Activated B cell treated with CpG ODN at 0.5 μM for 24 hours (primary cell): ENCODE results near the gene THRA. TPM values are rescaled to one million over a fixed set of nuclear protein-coding genes. Genes with fewer than 3 reads are reported as not detected.

ENCODE experiments used
- ATAC-seq: fragments of 200-7000 bp; cut with Tn5 transposase; one replicate; pipeline ENCODE4 v1.10.0; 2021; ENCODE audit warnings: low read depth, mild to moderate bottlenecking, moderate library complexity
- CTCF ChIA-PET: fragments of 350-600 bp; sonication (Branson Sonifier 250); formaldehyde crosslinking; loops from one replicate; lab custom pipeline; 2021; ENCODE audit warnings: antibody characterized with exemption; lab: Charles Lee
- POLR2A ChIA-PET: fragments of 350-600 bp; sonication (Branson Sonifier 250); formaldehyde crosslinking; loops from one replicate; lab custom pipeline; 2021; ENCODE audit warnings: antibody characterized with exemption; lab: Charles Lee
- DNase-seq: peaks from one replicate; pipeline ENCODE4 v3.0.0; 2022
- H3K27ac Mint-ChIP-seq: one replicate; pipeline ENCODE4 v1.8.0; 2020; ENCODE audit warnings: mixed read lengths
- H3K27me3 Mint-ChIP-seq: one replicate; pipeline ENCODE4 v1.8.0; 2021; ENCODE audit warnings: mixed read lengths
- H3K36me3 Mint-ChIP-seq: one replicate; pipeline ENCODE4 v1.8.0; 2021; ENCODE audit warnings: low read depth, mixed read lengths
- H3K4me1 Mint-ChIP-seq: one replicate; pipeline ENCODE4 v1.8.0; 2021; ENCODE audit warnings: mixed read lengths
- H3K4me3 Mint-ChIP-seq: one replicate; pipeline ENCODE4 v1.8.0; 2020; ENCODE audit warnings: mild to moderate bottlenecking, mixed read lengths
- H3K9me3 Mint-ChIP-seq: one replicate; pipeline ENCODE4 v1.8.0; 2020; ENCODE audit warnings: mixed read lengths
- intact Hi-C: fragments of 100-400 bp; cut with micrococcal nuclease; formaldehyde crosslinking; loops from one replicate; pipeline ENCODE4 v1.15.1; 2024
- total RNA-seq: library from RNA; stranded (reverse); gene quantifications from 2 replicates; pipeline ENCODE4 v1.2.3, GENCODE V29; 2022
- TF ChIP-seq, protein P1 (sequence below): fragments of 200-600 bp; IDR thresholded peaks from one replicate; pipeline ENCODE4 v1.8.0; 2022; ENCODE audit warnings: antibody characterized with exemption, mild to moderate bottlenecking

Gene THRA
- total RNA-seq, 1 donor from 2014 or later: 5.9 TPM

DNA sequence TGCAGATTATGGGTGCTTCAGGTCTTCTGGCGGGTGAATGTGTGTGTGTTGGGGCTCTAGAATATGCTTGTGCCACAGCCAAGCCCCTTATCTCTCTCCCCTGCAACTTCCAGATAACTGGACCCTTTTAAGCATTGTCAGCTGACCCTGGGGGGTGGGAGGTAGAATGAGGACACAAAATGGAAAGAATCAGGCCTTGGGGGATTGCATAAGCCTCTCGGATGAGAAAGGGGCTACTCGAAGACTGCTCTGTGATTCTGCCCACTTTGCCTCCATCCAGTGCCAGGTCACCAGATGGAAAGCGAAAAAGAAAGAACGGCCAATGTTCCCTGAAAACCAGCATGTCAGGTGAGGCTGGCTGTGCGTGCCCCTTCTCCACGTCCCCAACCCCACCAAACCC lies 13.8 kb downstream of the THRA start:
- ChIA-PET CTCF (interaction anchor here (0.9 to 4.4 kb wide), 9 partner anchors 8 to 529 kb away, joined by 3 to 53 read pairs (median 9); partner anchors contain the start of gene THRA), POLR2A (interaction anchor here (1.5 kb wide), 1 partner anchor 19 kb away, joined by 7 read pairs; no protein-coding TSS in a partner anchor)
- no peaks in the 10 kb centered on the region for H3K9me3 Mint-ChIP-seq
- H3K4me1 Mint-ChIP-seq: peaks cover 18% of the 10 kb centered on the region
- DNase-seq (no peak), ATAC-seq (no peak)
- no peak overlapping the region for H3K4me3 Mint-ChIP-seq
- no peaks in the 10 kb centered on the region for H3K27me3 Mint-ChIP-seq
- H3K27ac Mint-ChIP-seq: no peak overlapping the region
- intact Hi-C loops: loop anchor here (5.0 kb wide), 1 partner anchor 454 kb away; no protein-coding TSS in a partner anchor
- TF ChIP-seq, protein P1, sequence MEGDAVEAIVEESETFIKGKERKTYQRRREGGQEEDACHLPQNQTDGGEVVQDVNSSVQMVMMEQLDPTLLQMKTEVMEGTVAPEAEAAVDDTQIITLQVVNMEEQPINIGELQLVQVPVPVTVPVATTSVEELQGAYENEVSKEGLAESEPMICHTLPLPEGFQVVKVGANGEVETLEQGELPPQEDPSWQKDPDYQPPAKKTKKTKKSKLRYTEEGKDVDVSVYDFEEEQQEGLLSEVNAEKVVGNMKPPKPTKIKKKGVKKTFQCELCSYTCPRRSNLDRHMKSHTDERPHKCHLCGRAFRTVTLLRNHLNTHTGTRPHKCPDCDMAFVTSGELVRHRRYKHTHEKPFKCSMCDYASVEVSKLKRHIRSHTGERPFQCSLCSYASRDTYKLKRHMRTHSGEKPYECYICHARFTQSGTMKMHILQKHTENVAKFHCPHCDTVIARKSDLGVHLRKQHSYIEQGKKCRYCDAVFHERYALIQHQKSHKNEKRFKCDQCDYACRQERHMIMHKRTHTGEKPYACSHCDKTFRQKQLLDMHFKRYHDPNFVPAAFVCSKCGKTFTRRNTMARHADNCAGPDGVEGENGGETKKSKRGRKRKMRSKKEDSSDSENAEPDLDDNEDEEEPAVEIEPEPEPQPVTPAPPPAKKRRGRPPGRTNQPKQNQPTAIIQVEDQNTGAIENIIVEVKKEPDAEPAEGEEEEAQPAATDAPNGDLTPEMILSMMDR: no peak
- peaks cover 8% of the 10 kb centered on the region for H3K36me3 Mint-ChIP-seq

DNA sequence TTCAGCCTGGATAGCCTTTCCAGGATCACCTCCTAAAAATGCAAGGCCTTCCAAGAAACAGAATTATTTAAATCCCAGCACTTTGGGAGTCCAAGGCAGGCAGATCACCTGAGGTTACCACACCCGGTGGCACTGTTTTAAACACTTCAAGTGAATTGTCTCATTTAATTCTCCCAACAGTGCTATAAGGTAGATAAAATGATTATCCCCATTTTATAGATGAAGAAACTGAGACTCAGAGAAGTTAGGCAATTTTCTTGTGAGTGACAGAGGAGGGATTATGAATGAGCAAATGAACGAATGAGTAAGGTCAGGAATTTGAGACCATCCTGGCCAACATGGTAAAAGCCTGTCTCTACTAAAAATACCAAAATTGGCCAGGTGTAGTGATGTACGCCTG lies 16.8 kb downstream of the THRA start:
- peaks cover 13% of the 10 kb centered on the region for H3K36me3 Mint-ChIP-seq
- CTCF ChIA-PET: no interaction called here
- DNase-seq (no peak), ATAC-seq (no peak)
- POLR2A ChIA-PET: no interaction called here
- no peaks in the 10 kb centered on the region for H3K9me3 Mint-ChIP-seq
- H3K27me3 Mint-ChIP-seq: no peaks in the 10 kb centered on the region
- peaks cover 13% of the 10 kb centered on the region for H3K4me1 Mint-ChIP-seq
- TF ChIP-seq, protein P1: no peak
- no peak overlapping the region for H3K27ac Mint-ChIP-seq
- no peak overlapping the region for H3K4me3 Mint-ChIP-seq
- intact Hi-C loops: loop anchor here (5.0 kb wide), 1 partner anchor 457 kb away; no protein-coding TSS in a partner anchor

DNA sequence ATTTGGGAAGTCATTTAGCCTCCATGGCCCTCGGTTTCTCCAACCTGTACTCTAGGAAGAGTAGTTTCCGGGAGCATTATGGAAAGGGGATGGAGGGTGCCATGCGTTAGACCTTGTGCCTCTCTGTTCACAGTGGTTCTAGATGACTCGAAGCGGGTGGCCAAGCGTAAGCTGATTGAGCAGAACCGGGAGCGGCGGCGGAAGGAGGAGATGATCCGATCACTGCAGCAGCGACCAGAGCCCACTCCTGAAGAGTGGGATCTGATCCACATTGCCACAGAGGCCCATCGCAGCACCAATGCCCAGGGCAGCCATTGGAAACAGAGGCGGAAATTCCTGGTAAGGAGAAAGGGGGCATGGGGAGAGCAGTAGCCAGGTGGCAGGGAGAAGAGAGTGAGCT lies 21.7 kb downstream of the THRA start:
- H3K9me3 Mint-ChIP-seq: no peaks in the 10 kb centered on the region
- H3K4me3 Mint-ChIP-seq: no peak overlapping the region
- peaks cover 30% of the 10 kb centered on the region for H3K36me3 Mint-ChIP-seq
- no peaks in the 10 kb centered on the region for H3K27me3 Mint-ChIP-seq
- TF ChIP-seq, protein P1: no peak
- intact Hi-C loops: no loop called here
- POLR2A ChIA-PET: no interaction called here
- peaks cover 6% of the 10 kb centered on the region for H3K4me1 Mint-ChIP-seq
- ATAC-seq (no peak), DNase-seq (no peak)
- no peak overlapping the region for H3K27ac Mint-ChIP-seq
- CTCF ChIA-PET: interaction anchor here (1.4 to 3.9 kb wide), 3 partner anchors 10 to 71 kb away, joined by 3 to 52 read pairs (median 38); no protein-coding TSS in a partner anchor

DNA sequence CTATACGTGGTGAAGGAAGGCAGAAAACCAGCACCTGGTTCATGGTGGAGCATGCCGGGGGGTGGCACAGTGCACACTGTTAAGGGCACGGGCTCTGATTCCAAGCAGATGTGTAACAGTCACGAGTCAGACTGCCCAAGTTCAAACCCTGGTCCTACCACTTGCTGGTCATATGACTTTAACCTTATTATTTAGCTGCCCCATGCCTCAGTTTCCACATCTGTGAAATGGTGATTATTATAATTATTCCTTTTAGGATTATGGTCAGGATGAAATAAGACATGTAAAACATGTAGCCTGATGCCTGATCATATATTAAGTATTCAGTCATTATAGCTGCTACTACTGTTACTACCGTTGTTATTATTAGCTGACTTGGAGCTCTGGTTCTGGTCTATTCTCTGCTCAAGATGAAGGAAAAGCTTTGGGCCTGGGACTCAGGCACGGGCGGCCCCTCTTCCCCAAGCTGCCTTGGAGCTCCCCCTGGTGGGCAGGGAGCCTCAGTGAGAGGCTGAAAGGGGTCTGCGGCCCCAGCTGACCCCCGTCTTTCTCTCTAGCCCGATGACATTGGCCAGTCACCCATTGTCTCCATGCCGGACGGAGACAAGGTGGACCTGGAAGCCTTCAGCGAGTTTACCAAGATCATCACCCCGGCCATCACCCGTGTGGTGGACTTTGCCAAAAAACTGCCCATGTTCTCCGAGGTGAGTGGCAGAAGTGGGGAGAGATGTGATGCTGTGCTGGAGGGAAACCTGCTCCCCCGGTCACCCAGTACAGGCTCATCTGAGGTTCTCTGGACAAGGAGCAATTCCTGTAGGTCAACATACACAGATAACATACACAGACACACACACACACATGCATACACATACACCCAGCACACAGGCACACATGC lies 23.6 kb downstream of the THRA start:
- H3K4me3 Mint-ChIP-seq: no peak overlapping the region
- TF ChIP-seq, protein P1: peak; percentile 26
- H3K27ac Mint-ChIP-seq: no peak overlapping the region
- peaks cover 34% of the 10 kb centered on the region for H3K36me3 Mint-ChIP-seq
- DNase-seq (peak; percentile 63), ATAC-seq (peak; percentile 75)
- H3K9me3 Mint-ChIP-seq: no peaks in the 10 kb centered on the region
- CTCF ChIA-PET: interaction anchor here (0.7 to 3.9 kb wide), 35 partner anchors 9 to 463 kb away, joined by 3 to 52 read pairs (median 5); partner anchors contain the start of genes CSF3 and NR1D1
- intact Hi-C loops: loop anchor here (1.0 to 2.0 kb wide), 5 partner anchors 10 to 73 kb away; partner anchors contain the start of gene THRA
- no peaks in the 10 kb centered on the region for H3K27me3 Mint-ChIP-seq
- peaks cover 6% of the 10 kb centered on the region for H3K4me1 Mint-ChIP-seq
- POLR2A ChIA-PET: interaction anchor here (0.7 to 1.4 kb wide), 7 partner anchors 11 to 54 kb away, joined by 3 to 6 read pairs (median 3); partner anchors contain the start of genes CASC3, MED24 and NR1D1
